HL-60/S4 treated with retinoic acid at 250 ng/mL for 4 days and 3 days (cell line): ENCODE results near the gene EXOSC10.
"Not testable (repeated sequence)": the region's sequence is repeated elsewhere in the genome, so short reads cannot be mapped to it uniquely, and the experiment has no call there.

Experiments used
- in situ Hi-C: fragments of 300-500 bp; cut with MboI; formaldehyde crosslinking; loops from 2 replicates; pipeline ENCODE4 v1.7.0; 2022; ENCODE audit warnings: low sequenced_read_pairs

Gene EXOSC10

GRCh38 chr1:11044849-11045427 is 54.7 kb downstream of the EXOSC10 start:
- in situ Hi-C loops: no loop called here

DNA sequence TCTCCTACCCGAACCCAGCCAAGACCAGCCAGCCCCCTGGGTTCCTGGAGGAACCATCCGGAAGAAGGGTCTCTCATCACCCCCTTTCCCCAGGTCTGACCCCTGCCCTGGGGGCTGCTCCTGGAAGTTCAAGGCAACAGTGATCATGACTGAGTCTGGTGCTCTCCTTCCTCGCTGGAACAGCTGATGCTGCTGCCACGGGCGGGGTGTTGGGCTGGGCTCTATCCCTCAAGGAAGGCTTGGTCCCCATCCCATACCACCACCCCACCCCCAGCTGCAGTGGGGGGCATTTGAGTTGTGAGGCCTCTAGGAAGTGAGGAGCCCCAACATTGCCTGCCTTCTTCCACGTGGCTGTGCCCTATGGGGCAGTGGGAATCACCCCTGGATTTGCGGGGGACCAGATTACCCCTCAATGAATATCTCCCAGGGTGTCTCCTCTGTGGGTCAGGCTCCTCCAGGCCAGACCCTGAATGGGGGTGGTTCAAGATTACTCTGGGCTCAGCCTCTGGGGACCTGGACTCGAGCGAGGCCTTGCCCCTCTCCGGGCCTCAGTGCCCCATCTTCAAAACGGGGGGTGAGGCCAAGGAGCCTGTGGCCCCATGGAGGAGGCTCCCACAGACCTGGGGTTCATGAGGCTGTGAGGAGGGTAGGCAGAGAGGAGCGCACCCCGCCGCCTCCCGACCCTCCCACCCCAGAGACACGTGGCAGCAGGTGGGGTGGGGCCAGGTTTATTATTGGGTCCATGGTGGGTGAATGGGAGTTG is 55.4 kb downstream of the EXOSC10 start:
- in situ Hi-C loops: no loop called here

- in situ Hi-C loops: no loop called here
These were observed 56.4 kb downstream of the EXOSC10 start for GRCh38 chr1:11042995-11043874.

DNA sequence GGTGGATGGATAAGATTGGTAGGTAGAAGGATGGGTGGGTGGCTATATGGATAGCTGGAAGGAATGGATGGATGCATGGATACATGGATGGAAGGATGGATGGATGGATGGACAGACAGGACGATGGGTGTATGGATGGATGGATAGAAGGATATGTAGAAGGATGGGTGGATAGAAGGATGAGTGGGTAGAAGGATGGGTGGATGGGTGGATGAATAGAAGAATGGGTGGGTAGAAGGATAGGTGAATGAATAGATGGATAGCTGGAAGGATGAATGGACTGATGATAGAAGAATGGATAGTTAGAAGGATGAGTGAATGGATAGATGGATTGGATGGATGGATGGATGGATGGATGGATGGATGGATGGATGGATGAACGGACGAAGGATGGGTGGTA is 57.6 kb downstream of the EXOSC10 start:
- in situ Hi-C loops: no loop called here

- in situ Hi-C loops: no loop called here
These were observed 58.6 kb downstream of the EXOSC10 start for GRCh38 chr1:11041048-11041447.

DNA sequence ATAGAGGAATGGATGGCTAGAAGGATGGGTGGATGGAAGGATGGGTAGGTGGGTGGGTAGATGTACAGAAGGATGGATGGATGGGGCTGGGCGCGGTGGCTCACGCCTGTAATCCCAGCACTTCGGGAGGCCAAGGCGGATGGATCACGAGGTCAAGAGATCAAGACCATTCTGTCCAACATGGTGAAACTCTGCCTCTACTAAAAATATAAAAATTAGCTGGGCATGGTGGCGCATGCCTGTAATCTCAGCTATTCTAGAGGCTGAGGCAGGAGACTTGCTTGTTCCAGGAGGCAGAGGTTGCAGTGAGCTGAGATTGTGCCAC is 59.6 kb downstream of the EXOSC10 start:
- in situ Hi-C loops: not testable (repeated sequence)

- in situ Hi-C loops: loop anchor here (10.0 kb wide), 1 partner anchor 595 kb away; no protein-coding TSS in a partner anchor
These were observed 60.1 kb downstream of the EXOSC10 start for GRCh38 chr1:11039351-11040104.

DNA sequence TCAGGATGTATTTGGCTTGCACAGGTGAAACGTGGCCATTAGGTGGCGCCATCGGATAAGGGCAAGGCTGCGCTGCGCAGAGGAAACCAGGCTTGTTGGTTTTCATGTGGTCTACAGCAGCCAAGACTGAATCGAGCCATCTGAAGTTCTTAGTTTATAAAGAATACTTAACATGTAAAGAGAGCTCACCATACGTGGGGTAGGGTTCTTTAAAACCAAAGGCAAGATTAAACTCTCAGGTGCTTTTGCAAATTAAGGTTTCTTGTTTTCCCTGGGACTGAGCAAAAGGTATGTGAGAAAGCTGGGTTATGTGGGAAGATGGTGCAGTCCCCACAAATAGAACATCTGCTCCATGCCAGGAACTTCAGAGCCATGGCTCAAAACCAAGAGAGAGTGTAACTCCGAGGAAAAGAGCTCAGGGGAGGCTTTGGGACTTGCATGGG is 61.9 kb downstream of the EXOSC10 start:
- in situ Hi-C loops: loop anchor here (10.0 kb wide), 1 partner anchor 597 kb away; no protein-coding TSS in a partner anchor

- in situ Hi-C loops: loop anchor here (10.0 kb wide), 1 partner anchor 598 kb away; no protein-coding TSS in a partner anchor
These were observed 62.5 kb downstream of the EXOSC10 start for GRCh38 chr1:11037019-11037739.

GRCh38 chr1:11031624-11032262 is 67.9 kb downstream of the EXOSC10 start:
- in situ Hi-C loops: loop anchor here (10.0 kb wide), 1 partner anchor 603 kb away; no protein-coding TSS in a partner anchor

DNA sequence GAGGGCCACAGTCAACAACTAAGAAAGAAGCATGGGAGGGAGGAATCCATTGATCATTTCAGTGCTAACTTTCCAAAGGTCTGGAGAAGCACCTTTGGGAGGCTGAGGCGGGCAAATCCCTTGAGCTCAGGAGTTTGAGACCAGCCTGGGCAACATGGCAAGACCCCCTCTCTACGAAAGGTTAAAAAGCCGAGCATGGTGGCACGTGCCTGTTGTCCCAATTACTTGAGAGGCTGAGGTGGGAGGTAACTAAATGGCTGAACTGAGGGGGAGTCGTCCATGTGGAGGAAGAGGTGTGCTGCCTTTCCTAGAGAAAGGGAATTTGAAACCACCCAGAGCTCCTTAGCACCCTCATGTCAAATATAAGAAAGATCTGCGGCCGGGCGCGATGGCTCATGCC is 68.8 kb downstream of the EXOSC10 start:
- in situ Hi-C loops: loop anchor here (10.0 kb wide), 1 partner anchor 604 kb away; no protein-coding TSS in a partner anchor

DNA sequence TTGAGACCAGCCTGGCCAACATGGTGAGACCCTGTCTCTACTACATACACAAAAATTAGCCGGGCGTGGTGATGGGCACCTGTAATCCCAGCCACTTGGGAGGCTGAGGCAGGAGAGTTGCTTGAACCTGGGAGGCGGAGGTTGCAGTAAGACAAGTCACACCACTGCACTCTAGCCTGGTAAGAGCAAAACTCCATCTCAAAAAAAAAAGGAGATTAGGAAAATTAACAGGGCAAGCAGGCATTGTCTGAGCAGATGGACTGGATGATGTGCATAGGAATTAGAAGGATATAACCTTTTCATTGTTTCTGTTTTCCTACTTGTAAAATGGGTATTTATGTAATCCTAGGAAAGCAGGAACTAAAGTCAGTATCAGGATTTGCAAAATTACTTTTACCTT is 71.7 kb downstream of the EXOSC10 start:
- in situ Hi-C loops: no loop called here

DNA sequence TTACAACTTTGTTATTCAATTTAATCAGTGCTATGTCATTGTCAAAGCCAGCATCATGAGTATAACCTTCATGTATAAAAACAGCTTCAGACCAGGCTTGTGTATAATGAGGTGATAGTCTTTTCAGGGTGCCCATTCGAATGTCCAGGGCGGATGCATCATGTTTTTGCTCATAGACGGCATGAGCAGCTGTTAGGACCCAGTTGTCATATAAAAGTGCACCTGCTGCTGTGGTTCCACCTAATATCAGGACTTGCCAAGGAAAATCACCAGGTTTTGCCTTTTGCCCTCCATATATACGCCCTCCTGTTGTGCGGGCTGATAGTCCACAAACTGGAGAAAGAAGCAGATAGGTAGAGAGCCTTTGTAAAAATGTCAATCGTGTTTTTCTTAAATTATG is 72.4 kb downstream of the EXOSC10 start:
- in situ Hi-C loops: no loop called here

DNA sequence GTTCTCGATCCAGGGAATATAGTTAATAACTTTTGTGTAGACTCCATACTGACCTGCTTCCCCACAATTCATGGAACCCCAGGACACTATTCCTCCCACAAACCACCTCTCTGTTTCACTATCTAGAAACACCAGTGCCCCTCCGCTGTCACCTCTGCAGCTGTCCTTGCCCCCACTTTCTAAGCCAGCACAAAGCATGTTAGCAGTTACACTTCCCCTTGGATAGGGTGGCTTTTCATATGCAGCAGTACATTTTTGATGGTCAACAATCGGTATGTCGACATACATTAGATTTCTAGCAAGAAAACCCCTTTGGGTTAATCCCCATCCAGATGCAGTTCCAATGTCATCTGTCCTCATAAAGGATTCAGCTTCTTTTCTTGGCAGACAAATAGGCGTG is 72.8 kb downstream of the EXOSC10 start:
- in situ Hi-C loops: no loop called here

DNA sequence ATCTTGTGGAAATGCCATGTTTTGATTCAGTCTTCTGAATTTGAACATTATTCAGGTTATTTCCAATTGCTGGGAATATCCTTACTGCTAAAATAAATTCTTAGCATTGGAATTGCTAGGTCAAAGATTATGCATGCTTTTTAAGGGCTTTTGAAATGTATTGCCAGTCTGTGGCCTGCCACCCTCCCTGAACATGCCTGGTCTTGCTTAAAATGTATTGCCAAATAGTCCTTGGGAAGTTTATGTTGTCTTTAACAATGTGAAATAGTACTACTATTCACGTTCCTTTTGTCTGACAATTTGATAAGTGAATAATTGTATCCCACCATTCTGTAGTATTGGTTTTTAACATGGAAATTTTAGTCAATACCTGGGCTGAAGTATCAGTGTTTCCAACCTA is 73.6 kb downstream of the EXOSC10 start:
- in situ Hi-C loops: no loop called here

GRCh38 chr1:11025618-11026017 is 74.1 kb downstream of the EXOSC10 start:
- in situ Hi-C loops: no loop called here

GRCh38 chr1:11024874-11025203 is 74.8 kb downstream of the EXOSC10 start:
- in situ Hi-C loops: no loop called here

DNA sequence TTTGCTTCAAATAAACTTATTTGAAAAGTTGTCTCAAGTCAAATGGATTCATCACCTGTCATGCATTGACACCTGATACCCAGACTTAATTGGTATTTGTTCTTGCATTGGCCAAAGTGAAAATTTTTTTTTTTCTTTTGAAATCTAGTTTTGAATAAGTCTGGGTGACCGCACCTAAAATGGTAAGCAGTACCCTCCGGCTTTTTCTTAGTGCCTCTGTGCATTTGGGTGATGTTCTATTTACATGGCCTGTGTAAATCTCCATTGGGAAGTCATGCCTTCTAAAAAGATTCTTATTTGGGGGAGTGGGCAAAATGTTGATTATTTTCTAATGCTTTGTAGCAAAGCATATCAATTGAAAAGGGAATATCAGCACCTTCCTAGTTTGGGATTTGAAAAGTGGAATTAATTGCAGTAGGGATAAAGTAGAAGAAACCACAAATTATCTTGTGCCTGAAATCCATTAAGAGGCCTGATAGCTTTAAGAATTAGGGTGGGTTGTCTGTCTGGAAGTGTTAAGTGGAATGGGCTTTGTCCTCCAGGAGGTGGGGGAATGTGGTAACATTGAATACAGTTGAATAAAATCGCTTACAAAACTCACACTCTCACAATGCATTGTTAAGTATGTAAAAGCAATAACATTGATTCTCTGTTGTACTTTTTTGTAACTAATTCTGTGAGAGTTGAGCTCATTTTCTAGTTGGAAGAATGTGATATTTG is 75.4 kb downstream of the EXOSC10 start:
- in situ Hi-C loops: no loop called here

DNA sequence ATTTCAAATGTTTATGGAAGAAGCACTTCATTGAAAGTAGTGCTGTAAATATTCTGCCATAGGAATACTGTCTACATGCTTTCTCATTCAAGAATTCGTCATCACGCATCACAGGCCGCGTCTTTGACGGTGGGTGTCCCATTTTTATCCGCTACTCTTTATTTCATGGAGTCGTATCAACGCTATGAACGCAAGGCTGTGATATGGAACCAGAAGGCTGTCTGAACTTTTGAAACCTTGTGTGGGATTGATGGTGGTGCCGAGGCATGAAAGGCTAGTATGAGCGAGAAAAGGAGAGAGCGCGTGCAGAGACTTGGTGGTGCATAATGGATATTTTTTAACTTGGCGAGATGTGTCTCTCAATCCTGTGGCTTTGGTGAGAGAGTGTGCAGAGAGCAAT is 76.5 kb downstream of the EXOSC10 start:
- in situ Hi-C loops: no loop called here
